ENCODE results near the gene CRYBA4. TPM values are rescaled to one million over a fixed set of nuclear protein-coding genes. Genes with fewer than 3 reads are reported as not detected.
A peak's percentile ranks its signal among the peaks of the same experiment; 100 is the strongest.

The CRYBA4 gene
- total and polyA plus RNA-seq, 2 of the 13 experiments (the other 11 are each of a cell fraction or from before 2014, with no cell fraction given) = not detected

DNA sequence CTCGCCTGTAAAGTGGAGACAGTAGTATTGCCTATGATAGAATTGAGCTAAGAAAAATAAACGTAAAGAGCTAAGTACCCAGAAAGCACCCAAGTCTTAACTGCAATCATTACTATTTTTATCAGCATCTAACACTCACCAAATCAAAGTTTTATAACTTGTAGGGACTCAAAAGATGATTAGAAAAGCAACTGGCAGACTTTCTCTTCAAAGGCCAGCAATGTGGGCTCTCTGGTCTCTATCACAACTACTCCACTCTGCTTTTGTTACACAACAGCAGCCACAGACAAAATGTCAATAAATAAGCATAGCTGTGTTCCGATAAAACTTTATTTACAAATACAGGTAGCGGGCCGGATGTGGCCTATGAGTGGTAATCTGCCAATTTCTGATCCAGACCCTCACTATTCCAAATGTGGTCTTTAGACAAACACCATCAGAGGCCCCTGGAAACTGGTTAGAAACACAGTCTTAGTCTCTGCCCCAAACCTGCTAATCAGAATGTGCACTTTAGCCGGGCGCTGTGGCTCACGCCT lies 40.1 kb upstream of the CRYBA4 start:
- Histone ChIP-seq H3K9me3 (ENCODE audit: low read length) (no peaks in the 10 kb centered on the region), H3K4me2 (ENCODE audit: low read depth, low read length) (no peak overlapping the region), H3K79me2 (ENCODE audit: insufficient read depth, low read length) (no peaks in the 10 kb centered on the region), H3K36me3 (replicated peaks in 1 of 2; ENCODE audit: control insufficient read depth in 1 of 2, insufficient read depth in 2 of 2, low read length in 2 of 2) (0 out of 5 replicates have a peak, but pooled peaks cover 0 to 4% of the 10 kb centered on the region in 2 experiments), H3K27me3 (ENCODE audit: control insufficient read depth in 1 of 2, insufficient read depth in 2 of 2, low read length in 2 of 2) (no peaks in the 10 kb centered on the region), H2AFZ (ENCODE audit: low read length) (no peak overlapping the region), H3K4me3 (replicated peaks in 1 of 3; ENCODE audit: insufficient read depth in 1 of 3, low read depth in 2 of 3, low read length in 3 of 3) (no peak overlapping the region), H4K20me1 (ENCODE audit: insufficient read depth, low read length) (no peaks in the 10 kb centered on the region), H3K9ac (ENCODE audit: insufficient read depth, low read depth, low read length) (no peak overlapping the region), H3K27ac (ENCODE audit: extremely low read length, insufficient read depth, low read length) (no peak overlapping the region), H3K4me1 (ENCODE audit: insufficient read depth, low read length) (peaks cover 8% of the 10 kb centered on the region; the same call in 1 of the 2 replicates)
- no peak for DNase-seq (ENCODE audit: low spot score)
- BruUV-seq (replicated peaks) = no TSS peak
- ChIA-PET CTCF (ENCODE audit: low intra/inter-chr PET ratio, low total read pairs) (no interaction called here), POLR2A (no interaction called here)
- FAIRE-seq = no peak
- intact Hi-C loops (cut with micrococcal nuclease; ENCODE audit: unreplicated experiment) (no loop called here), in situ Hi-C loops (cut with HindIII; ENCODE audit: extremely low pct_ligation_motif_present, low pct_unique_long_range_greater_than_20kb) (no loop called here)
- TF ChIP-seq, protein P1, sequence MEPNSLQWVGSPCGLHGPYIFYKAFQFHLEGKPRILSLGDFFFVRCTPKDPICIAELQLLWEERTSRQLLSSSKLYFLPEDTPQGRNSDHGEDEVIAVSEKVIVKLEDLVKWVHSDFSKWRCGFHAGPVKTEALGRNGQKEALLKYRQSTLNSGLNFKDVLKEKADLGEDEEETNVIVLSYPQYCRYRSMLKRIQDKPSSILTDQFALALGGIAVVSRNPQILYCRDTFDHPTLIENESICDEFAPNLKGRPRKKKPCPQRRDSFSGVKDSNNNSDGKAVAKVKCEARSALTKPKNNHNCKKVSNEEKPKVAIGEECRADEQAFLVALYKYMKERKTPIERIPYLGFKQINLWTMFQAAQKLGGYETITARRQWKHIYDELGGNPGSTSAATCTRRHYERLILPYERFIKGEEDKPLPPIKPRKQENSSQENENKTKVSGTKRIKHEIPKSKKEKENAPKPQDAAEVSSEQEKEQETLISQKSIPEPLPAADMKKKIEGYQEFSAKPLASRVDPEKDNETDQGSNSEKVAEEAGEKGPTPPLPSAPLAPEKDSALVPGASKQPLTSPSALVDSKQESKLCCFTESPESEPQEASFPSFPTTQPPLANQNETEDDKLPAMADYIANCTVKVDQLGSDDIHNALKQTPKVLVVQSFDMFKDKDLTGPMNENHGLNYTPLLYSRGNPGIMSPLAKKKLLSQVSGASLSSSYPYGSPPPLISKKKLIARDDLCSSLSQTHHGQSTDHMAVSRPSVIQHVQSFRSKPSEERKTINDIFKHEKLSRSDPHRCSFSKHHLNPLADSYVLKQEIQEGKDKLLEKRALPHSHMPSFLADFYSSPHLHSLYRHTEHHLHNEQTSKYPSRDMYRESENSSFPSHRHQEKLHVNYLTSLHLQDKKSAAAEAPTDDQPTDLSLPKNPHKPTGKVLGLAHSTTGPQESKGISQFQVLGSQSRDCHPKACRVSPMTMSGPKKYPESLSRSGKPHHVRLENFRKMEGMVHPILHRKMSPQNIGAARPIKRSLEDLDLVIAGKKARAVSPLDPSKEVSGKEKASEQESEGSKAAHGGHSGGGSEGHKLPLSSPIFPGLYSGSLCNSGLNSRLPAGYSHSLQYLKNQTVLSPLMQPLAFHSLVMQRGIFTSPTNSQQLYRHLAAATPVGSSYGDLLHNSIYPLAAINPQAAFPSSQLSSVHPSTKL (CRISPR knock-in tag; IDR thresholded peaks at IDR 0.05) = no peak
- TF ChIP-seq, protein P2, sequence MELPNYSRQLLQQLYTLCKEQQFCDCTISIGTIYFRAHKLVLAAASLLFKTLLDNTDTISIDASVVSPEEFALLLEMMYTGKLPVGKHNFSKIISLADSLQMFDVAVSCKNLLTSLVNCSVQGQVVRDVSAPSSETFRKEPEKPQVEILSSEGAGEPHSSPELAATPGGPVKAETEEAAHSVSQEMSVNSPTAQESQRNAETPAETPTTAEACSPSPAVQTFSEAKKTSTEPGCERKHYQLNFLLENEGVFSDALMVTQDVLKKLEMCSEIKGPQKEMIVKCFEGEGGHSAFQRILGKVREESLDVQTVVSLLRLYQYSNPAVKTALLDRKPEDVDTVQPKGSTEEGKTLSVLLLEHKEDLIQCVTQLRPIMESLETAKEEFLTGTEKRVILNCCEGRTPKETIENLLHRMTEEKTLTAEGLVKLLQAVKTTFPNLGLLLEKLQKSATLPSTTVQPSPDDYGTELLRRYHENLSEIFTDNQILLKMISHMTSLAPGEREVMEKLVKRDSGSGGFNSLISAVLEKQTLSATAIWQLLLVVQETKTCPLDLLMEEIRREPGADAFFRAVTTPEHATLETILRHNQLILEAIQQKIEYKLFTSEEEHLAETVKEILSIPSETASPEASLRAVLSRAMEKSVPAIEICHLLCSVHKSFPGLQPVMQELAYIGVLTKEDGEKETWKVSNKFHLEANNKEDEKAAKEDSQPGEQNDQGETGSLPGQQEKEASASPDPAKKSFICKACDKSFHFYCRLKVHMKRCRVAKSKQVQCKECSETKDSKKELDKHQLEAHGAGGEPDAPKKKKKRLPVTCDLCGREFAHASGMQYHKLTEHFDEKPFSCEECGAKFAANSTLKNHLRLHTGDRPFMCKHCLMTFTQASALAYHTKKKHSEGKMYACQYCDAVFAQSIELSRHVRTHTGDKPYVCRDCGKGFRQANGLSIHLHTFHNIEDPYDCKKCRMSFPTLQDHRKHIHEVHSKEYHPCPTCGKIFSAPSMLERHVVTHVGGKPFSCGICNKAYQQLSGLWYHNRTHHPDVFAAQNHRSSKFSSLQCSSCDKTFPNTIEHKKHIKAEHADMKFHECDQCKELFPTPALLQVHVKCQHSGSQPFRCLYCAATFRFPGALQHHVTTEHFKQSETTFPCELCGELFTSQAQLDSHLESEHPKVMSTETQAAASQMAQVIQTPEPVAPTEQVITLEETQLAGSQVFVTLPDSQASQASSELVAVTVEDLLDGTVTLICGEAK (IDR thresholded peaks at IDR 0.05) = peak; percentile 50; the same call in 1 of the 2 replicates
- TF ChIP-seq, protein P2 (CRISPR knock-in tag; IDR thresholded peaks at IDR 0.05) = peak; percentile 88
- TF ChIP-seq SRY (CRISPR knock-in tag; IDR thresholded peaks at IDR 0.05) = no peak
- WGBS (ENCODE audit: low lambda C conversion rate) = 91% methylated on average over 8 of the region's 8 CpGs
- no peak for ATAC-seq
